ENCODE data around the gene FAM177B.

FAM177B gene

GRCh38 chr1:222784371-222784770 is 47.4 kb downstream of the FAM177B start:
- Histone ChIP-seq H3K4me2 (ENCODE audit: low read depth, low read length) (no peak overlapping the region), H3K9me2 (replicated peaks; ENCODE audit: insufficient read depth, low read length) (no peaks in the 10 kb centered on the region)

GRCh38 chr1:222784916-222785315 is 47.9 kb downstream of the FAM177B start:
- Histone ChIP-seq H4K20me1 (ENCODE audit: insufficient read depth, low read length) (no peaks in the 10 kb centered on the region), H3K9me2 (replicated peaks; ENCODE audit: insufficient read depth, low read length) (no peaks in the 10 kb centered on the region), H3K79me2 (ENCODE audit: low read length) (no peaks in the 10 kb centered on the region), H3K36me3 (replicated peaks; ENCODE audit: insufficient read depth, low read length) (no peaks in the 10 kb centered on the region), H2AFZ (ENCODE audit: low read length) (no peak overlapping the region), H3K27ac (ENCODE audit: low read length) (no peak overlapping the region), H3F3A (ENCODE audit: insufficient read depth, low read length) (no peaks in the 10 kb centered on the region), H3K4me3 (ENCODE audit: low read length) (no peak overlapping the region), H3K27me3 (replicated peaks; ENCODE audit: insufficient read depth, low read length) (no peaks in the 10 kb centered on the region), H3K4me1 (ENCODE audit: low read length) (no peaks in the 10 kb centered on the region), H3K9ac (ENCODE audit: low read length) (no peak overlapping the region), H3K4me2 (ENCODE audit: low read depth, low read length) (no peak overlapping the region), H3K9me3 (replicated peaks; ENCODE audit: insufficient read depth, low read length) (no peaks in the 10 kb centered on the region)
- TF ChIP-seq EZH2phosphoT487 (IDR thresholded peaks at IDR 0.05; ENCODE audit: low read length) (no peak), EZH2 (optimal IDR thresholded peaks at IDR 0.05; ENCODE audit: low read depth, low read length) (no peak), CTCF (IDR thresholded peaks at IDR 0.05; ENCODE audit: low read length) (no peak)
- no peak for DNase-seq

More at GRCh38 chr1:222784371-222784770, 47.4 kb downstream of the FAM177B start:
- Histone ChIP-seq H2AFZ (ENCODE audit: low read length) (no peak overlapping the region), H3K4me1 (ENCODE audit: low read length) (no peaks in the 10 kb centered on the region), H3K9me3 (replicated peaks; ENCODE audit: insufficient read depth, low read length) (no peaks in the 10 kb centered on the region), H3K4me3 (ENCODE audit: low read length) (no peak overlapping the region), H3K27me3 (replicated peaks; ENCODE audit: insufficient read depth, low read length) (no peaks in the 10 kb centered on the region), H3K79me2 (ENCODE audit: low read length) (no peaks in the 10 kb centered on the region), H3K9ac (ENCODE audit: low read length) (no peak overlapping the region), H3F3A (ENCODE audit: insufficient read depth, low read length) (no peaks in the 10 kb centered on the region), H4K20me1 (ENCODE audit: insufficient read depth, low read length) (no peaks in the 10 kb centered on the region), H3K36me3 (replicated peaks; ENCODE audit: insufficient read depth, low read length) (no peaks in the 10 kb centered on the region), H3K27ac (ENCODE audit: low read length) (no peak overlapping the region)
- TF ChIP-seq EZH2phosphoT487 (IDR thresholded peaks at IDR 0.05; ENCODE audit: low read length) (no peak), CTCF (IDR thresholded peaks at IDR 0.05; ENCODE audit: low read length) (no peak), EZH2 (optimal IDR thresholded peaks at IDR 0.05; ENCODE audit: low read depth, low read length) (no peak)
- DNase-seq: no peak

- H3K9me2 ChIP-seq (replicated peaks; ENCODE audit: insufficient read depth, low read length): no peaks in the 10 kb centered on the region
- no peak overlapping the region for H3K4me3 ChIP-seq (ENCODE audit: low read length)
- no peak overlapping the region for H3K9ac ChIP-seq (ENCODE audit: low read length)
- no peaks in the 10 kb centered on the region for H4K20me1 ChIP-seq (ENCODE audit: insufficient read depth, low read length)
- no peaks in the 10 kb centered on the region for H3K27me3 ChIP-seq (replicated peaks; ENCODE audit: insufficient read depth, low read length)
- H3K4me1 ChIP-seq (ENCODE audit: low read length): no peaks in the 10 kb centered on the region
- no peak overlapping the region for H3K27ac ChIP-seq (ENCODE audit: low read length)
- H3K79me2 ChIP-seq (ENCODE audit: low read length): no peaks in the 10 kb centered on the region
- TF ChIP-seq EZH2 (optimal IDR thresholded peaks at IDR 0.05; ENCODE audit: low read depth, low read length): no peak
- no peak for TF ChIP-seq CTCF (IDR thresholded peaks at IDR 0.05; ENCODE audit: low read length)
- TF ChIP-seq EZH2phosphoT487 (IDR thresholded peaks at IDR 0.05; ENCODE audit: low read length): no peak
- H3K4me2 ChIP-seq (ENCODE audit: low read depth, low read length): no peak overlapping the region
- no peaks in the 10 kb centered on the region for H3K9me3 ChIP-seq (replicated peaks; ENCODE audit: insufficient read depth, low read length)
- no peaks in the 10 kb centered on the region for H3K36me3 ChIP-seq (replicated peaks; ENCODE audit: insufficient read depth, low read length)
- no peak for DNase-seq
- H3F3A ChIP-seq (ENCODE audit: insufficient read depth, low read length): no peaks in the 10 kb centered on the region
- H2AFZ ChIP-seq (ENCODE audit: low read length): no peak overlapping the region
Measured at GRCh38 chr1:222785529-222785928, 48.5 kb downstream of the FAM177B start.
